HT1080 (cell line): Measurements from ENCODE around the gene GNAQ. TPM values are rescaled to one million over a fixed set of nuclear protein-coding genes. Genes with fewer than 3 reads are reported as not detected.

Source experiments
- DNase-seq: peaks from one replicate; pipeline ENCODE4 v3.0.0-alpha.2; 2015; ENCODE audit warnings: low read depth
- total RNA-seq: library from RNA; depleted of rRNA; stranded (reverse); fragments of >200 nt; shearing (Covaris generic); gene quantifications from 2 replicates; pipeline ENCODE4 v1.2.3, GENCODE V29; 2014

Gene GNAQ
- total RNA-seq, 1 experiment from 2014 or later = 14.6 TPM

DNA sequence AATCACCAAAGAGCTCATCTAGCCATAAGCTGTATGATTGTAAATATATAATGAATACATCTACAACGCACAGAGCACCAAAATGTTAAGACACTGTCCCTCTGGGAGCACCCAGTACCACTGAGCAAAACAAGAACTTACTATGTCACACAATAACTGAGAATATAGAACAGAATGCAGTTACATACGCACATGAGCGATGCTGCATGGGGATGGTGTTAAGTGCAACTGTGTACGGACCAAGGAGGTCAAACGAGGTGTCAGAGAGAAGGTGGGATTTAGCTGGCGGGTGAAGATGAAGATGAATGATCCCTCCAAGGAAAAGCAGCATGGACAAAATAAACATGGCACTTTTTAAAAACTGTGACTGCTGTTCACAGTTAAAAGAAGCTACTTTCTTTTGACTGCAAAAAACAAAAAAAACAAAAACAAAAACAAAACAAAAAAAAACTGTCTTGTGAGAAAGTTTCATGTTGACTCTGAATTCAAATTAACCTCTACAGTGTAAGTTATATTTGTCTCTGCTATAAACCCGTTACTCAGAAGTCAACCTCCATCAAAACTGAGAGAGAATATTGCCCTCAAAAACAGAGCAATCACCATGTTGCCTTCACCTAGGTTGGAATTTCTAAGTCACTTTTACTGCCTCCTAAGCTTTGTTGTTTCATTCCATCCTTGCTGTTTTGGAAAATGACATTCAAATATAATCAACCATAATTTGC lies 213.9 kb downstream of the GNAQ start:
- DNase-seq = no peak

DNA sequence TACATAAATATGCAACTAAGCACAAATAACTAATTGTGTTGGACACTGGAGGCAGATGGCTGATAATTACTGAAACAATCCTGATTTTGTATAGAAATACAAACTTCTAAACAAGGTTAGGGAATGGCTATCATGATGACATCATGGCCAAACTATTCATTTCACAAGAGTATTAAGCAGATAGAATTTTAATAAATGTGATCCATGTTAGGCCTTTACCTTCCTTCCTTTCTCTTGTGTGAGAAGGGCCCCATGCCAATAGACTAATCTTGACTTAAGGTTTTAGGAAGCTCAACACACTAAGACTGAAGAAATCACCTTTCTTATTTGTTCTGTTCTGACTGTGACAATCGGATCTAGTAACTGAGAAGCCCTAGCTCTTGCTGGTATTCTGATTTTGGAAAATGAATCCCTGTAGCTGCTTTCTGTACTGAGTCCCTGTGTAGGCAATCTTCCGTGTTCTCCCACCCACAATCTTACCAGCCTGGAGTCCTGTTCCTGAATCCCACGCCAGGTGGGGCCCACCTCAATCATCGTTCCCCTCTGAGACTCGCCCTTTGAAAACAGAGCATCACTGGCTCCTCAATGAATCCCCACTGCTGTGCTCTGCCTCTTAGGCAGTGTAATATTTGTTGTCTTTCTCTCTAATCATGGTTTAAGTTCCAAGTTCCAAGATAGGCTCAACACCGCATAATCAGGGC lies 214.8 kb downstream of the GNAQ start:
- DNase-seq = no peak

DNA sequence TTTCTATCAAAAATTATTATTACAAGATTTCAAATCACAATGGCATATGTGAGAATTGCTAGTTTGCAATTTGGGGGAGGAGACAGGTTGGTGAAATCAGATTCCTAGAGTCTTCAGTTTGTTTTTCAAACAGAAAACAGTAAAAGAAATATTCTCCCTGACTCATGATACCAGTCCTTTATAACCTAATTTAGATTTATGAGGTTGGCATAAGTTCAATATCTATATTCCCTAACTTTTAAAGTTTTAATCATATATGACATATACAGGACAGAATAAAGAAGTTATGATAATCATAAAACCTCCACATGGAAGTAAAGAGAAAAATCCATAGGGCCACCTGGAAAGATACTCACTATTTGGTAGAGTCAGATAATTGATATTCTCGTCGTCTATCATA lies 216.4 kb downstream of the GNAQ start:
- no peak for DNase-seq

DNA sequence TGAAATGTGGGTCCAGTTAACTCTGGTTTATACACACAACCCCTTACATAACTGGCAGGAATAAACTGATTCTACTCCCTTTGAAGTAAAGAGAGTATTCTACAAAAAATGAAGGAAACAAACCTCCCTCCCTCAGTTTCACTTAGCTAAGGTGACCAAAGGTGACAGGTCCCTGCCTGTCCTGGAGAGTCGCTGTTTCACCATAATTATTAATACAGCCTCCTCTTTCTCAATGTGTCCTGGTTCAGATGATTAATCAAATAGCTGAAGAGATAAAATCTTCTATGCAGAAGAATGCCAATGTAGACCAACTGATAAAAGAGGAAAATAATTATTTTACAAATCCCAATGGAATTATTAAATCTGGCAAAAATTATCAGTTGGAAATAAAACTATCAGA lies 219.8 kb downstream of the GNAQ start:
- no peak for DNase-seq

DNA sequence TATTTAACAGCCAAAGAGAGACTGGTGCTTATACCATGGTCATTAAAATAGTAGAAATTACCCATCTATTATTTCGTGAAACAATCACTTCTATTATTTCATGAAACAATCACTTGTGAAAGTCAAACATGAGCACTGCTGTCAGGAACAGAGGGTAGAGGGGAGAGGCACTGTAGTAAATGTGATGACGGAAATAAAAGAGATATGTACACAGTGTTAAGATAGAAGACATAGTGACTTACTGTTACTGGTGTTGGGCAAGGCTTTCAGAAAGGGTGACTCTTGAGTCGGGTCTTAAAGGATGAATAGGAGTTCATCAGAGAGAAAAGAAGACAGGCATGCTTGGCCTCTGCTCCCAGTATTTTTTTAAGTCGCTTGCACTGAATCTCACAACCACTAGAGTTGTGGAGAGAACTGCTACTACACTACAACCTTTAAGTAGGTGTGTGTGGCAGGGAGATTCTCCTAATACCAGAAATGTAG lies 220.9 kb downstream of the GNAQ start:
- no peak for DNase-seq

DNA sequence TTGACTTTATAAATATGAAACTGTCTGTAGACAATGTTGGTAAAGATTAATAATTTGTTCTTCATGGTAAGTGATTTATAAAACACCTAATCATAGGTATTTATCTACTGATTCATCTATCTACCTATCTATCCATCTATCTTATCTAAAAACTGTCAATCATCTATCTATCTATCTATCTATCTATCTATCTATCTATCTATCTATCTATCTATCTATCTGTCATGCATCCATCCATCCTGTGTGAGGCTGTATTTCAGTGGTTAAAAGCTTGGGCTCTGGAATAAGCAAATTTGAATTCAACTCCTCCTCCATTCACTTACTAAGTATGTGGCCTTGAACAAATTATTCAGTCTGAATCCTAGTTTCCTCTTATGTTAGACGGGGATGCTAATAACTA lies 221.6 kb downstream of the GNAQ start:
- no peak for DNase-seq

DNA sequence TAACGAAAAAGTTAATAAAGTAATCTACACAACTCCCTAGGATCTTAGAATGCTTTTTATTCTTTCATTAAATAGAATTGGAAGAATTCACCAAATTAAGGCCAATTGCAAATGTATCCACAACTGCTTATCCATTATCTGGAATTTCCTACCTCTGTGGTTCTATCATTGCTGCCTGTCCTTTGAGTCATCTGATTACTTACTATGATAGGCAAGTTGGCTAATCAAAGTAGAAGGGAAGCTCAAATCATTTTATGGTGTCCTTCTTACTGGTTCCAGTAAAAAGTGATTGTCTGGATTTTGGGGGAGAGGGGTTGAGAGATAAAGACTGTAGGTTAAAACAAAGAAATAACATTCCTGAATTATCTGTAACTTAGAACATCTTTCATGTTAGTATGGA lies 222.1 kb downstream of the GNAQ start:
- DNase-seq = no peak

DNA sequence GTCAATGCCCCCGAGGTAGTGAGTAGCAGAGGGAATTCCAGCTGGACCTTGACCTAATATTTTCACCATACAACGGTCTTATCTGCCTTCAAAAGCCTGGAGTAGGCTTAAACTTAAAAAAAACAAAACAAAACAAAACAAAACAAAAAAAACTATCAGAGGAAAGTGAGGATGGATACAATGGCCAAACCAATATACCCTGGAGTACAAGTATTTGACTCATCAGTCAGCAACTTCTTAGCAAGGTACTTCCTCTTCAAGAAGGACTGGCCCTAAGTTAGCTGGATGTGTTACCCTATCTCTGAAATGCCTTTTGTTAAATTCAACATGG lies 222.9 kb downstream of the GNAQ start:
- DNase-seq = no peak

DNA sequence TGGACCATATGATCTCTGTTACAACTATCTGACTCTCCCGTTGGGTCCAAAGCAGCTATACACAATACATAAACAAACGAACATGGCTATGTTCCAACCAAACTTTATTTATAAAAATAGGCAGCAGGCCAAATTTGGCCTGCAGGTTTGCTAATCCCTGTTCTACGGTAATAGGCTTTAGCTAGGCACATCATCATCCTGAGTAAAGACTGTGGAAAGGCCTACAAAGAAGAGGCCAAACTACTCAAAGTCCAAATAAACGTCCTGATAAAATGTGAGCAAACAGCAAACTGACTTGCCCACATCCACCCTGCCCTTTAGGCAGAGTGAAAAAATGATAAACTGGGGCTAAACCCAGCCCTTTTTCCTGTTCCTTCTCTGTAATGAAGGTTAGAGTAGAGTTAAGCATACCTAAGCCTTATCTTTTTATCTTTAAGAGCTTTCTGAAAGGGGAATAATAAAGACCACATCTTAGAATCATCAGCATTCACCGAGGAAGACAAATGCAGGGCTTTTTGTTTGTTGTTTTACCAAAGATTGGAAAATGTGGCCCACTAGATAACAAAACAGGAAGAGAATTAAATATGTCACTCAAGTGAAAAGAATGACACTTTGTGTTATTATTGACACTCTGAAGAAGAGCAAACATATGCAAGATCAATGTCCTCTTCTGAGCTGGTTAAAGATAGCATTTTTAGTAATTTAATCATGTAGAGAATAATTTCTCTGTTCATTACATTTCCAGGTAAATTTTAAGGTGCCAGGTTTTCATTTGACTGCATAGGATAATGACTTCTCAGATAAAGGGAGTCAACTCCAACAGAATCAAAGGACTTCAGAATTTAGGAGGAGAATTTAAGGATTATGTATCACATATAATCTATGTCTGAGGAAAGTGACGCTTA lies 223.5 kb downstream of the GNAQ start:
- no peak for DNase-seq

DNA sequence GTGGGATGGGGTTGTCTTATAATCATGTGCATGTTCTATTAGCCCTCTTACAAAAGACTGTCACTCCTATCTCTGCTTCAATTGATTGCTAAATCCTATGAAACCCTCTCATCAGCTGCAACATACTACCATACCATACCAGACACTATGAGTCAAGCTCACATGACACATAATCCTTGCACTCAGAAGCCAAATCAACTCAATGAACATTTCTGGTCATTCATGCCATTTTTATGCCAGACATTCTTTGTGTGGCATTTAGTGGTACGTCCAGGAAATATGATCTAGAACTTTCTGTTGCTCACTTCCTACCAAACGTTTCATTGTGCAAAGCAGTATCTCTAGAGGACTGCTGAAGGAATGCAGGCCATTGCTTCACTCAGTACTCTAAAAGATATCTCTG lies 224.3 kb downstream of the GNAQ start:
- DNase-seq = peak; percentile 92

DNA sequence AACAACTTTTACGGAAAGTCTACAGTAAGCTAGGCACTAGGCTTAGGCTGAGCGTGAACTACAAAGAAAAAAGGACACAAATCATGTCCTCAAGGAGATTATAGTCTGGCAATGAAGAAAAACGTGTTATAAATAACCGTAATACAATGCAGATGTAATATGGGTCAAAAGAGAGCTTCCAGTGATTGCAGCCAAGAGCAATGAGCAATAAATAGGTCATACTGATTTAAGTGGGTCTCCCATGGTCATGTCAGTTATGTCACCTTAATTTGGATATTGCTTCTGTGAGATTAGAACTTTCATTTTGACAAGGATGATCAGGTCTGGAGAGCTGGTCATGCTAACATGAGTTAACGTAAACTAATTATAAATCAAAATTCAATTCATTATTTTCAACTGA lies 224.9 kb downstream of the GNAQ start:
- DNase-seq = no peak

DNA sequence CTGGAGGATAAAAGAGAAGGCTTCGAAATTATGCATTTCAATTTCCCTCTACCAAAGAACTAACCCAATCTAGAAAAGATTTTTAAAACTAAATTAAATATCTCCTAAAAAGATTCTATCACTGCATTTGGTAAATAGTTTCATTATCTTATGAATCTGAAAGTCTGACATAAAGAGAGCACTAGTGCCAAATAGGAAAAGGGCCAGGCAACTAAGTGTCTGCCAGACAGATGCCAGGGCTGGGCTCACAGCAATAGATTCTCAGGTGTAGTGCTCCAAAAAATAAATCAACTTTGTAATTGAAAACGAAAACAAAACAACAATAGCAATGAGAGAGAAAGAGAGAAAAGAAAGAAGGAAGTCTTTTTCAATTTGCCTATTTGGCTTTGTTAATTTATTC lies 225.8 kb downstream of the GNAQ start:
- no peak for DNase-seq

DNA sequence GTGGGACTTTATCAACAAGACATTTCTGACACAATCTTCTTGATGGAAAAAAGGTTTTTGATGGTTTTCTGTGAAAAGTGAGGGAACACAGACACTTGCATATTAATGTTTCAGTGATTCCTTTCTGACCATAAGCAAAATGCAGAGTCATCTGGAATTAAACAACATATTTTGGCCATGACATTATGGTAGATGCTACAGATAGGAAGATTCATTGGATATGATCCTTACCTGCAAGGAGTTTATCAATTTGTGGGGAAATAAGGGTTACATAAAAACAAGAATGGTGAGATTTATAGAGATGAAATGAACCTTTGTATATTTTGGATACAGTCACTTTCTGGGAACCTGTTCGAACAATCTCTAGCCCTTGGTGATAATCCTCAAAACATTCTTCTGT lies 228.2 kb downstream of the GNAQ start:
- DNase-seq = no peak

DNA sequence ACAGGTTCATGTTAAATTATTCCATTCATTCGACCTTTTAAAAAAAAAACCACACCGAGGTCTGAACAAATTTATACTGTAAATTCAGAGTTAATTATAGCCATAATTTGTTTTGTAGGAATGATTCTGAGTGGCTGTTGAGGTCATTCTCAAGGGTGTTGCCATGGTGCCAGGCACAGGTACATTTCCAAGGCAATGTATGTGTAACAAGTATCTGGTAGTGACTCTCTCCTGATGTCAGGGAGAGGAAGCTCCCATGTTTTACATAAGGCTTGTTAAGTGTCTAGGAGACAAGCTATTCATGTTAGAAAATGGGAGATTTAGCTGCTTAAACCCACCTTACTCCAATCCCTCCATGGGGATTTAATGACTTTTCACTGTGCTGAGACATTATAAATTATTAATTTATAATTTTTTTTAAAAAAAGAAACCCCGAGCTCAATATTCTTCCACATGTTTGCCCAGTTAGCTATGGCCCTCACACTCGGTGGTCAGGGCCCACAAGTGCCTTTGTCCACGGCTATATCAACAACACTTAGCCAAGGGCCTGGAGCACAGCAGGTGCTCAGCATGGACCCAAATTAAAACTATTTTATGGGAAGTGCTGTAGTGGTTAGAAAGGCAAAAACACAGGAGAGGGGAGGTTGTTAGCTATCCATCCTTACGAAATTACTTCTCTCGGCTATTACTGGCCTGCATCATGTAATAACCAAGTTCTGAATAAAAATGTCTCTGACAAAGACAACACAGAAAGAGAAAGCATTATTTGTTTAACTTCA lies 228.9 kb downstream of the GNAQ start:
- DNase-seq = no peak

DNA sequence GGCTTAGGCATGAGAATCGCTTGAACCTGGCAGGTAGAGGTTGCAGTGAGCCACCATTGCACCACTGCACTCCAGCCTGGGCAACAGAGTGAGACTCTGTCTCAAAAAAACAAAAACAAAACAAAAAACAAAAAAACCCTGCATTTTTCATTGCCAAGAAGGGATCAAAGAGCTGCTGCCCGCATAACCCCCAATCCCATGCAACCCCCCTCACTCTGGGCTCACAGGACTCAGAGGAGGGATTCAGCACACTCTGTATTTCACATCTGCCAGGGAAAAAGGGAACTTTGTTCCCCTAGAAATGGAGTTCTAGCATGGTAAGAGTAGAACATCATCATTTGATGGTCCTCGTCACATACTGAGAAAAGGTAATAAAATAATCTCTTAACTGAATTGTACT lies 229.5 kb downstream of the GNAQ start:
- DNase-seq = no peak

DNA sequence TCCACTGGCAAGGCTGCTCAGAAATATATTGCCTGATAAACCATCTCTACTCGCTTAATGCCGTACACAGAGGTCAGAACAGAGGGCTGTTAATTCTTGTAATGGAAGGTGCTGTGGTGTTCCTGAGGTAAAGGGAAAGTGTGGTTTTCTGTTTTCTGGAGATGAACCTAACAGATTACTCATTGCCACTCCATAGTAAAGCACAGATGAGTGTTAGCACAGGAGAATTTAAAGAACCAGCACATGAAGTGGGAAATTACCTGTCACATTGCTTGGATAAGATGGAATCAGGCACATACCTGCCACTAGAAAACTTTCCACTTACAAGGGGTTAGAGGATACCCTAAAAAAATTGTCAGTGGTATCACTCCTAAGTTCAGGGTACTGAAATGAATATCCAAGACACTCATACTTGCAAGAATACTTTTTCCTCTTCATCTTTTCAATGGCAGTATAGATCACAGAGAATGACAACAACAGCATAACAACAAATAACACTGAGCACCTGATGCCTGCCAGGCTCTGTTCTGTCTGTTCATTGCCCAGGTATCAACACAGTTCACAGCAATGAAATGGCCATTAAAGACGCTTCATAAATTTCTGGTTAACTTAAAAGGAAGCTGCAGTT lies 230.6 kb downstream of the GNAQ start:
- no peak for DNase-seq

DNA sequence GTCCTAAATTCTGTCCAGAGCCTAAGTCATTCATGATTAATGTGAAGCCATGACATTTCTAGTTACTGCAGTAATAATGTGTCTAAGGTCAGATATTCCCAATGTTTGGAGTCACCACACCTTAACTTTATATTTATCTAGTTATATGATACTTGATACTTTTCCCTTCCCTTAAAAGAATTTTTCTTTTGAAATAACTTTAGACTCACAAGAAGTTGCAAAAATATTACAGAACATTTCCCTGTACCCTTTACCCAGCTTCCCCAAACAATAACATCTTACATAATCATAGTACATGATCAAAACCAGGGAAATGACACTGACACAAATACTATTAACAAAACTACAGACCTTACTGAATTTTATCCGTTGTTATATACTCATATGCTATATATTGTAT lies 233.5 kb downstream of the GNAQ start:
- DNase-seq = no peak

DNA sequence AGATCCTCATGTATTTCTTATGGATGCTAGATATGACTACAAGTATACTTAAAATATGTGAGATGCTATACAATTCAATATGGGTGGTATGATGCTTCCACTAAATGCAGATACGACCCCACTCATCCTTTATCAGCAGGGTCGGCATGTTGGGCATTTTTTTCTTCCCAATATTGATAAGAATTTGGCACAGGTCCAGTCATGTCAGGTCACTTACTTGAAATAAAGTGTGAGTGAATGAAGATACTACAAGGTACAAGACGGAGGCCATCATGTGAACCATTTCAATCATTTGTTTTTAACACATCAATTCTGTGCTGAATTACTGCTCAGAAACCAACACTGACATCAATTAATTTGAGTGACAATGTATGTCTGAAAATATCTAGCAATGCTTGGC lies 236.6 kb downstream of the GNAQ start:
- DNase-seq = no peak

DNA sequence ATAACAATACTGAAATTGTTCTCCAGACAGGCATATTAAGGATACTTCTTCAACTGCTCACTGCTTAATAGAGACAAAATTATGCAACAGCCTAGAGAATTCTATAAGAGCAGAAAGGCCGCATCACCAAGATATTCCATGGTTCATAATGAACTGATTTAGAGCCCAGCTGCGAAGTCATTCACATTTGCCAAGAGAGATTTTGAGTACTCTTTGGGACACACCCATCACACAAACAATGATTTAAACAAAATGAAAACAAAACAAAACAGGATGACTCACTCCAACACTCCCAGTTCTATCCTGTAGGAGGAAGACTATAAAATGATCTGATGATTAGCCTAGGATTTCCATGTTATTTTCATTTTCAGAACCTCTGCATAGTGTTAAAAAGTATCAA lies 237.8 kb downstream of the GNAQ start:
- peak; percentile 15 for DNase-seq

DNA sequence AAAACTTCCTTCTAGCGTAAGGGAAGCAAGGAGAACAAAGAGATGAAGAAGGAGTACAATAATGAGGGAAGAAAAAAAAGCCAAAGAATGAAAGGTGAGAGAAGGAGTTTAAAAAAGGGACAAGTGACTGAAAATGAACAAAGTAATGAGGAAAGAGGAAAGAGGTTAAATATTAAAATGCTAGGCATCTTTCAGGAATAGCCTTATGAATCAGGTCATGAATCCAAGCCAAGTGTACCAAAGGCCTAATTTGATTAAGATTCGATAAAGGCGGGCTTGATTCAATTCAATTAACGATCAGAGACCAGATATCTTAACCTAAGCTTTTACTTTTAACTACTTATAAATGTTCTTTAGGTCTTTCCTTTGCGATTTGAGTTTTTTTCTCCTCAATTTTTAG lies 241.7 kb downstream of the GNAQ start:
- DNase-seq = no peak

DNA sequence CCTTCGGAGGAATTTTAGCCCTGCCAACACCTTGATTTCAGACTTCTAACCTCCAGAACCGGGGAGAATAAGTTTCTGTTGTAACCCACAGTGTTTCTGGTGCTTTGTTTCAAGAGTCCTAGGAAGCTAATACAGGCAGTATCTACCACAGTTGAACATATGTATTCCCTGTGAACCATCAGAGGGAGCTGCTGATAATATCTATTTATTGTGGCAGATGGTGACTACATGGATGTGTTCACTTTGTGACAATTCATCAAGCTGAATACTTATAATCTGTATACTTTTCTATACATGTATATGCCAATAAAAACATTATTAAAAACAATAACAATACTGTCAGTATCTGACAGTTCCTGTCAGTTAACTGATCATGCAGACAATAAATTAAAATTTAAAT lies 246.3 kb downstream of the GNAQ start:
- DNase-seq = no peak
